ENCODE measurements around the gene PRPF40A.

PRPF40A gene

GRCh38 chr2:152651834-152652233, 65.4 kb downstream of the PRPF40A start:
- DNase-seq (ENCODE audit: low spot score) = no peak

- no peak for DNase-seq (ENCODE audit: low spot score)
Measured at GRCh38 chr2:152650768-152651371, 66.4 kb downstream of the PRPF40A start.

- DNase-seq (ENCODE audit: low spot score) = no peak
Measured at GRCh38 chr2:152649997-152650396, 67.3 kb downstream of the PRPF40A start.

GRCh38 chr2:152648336-152648735, 68.9 kb downstream of the PRPF40A start:
- no peak for DNase-seq (ENCODE audit: low spot score)

GRCh38 chr2:152647552-152647951, 69.7 kb downstream of the PRPF40A start:
- no peak for DNase-seq (ENCODE audit: low spot score)

GRCh38 chr2:152646775-152647174, 70.5 kb downstream of the PRPF40A start:
- DNase-seq (ENCODE audit: low spot score) = peak; percentile 33

- no peak for DNase-seq (ENCODE audit: low spot score)
Measured at GRCh38 chr2:152646264-152646663, 71.0 kb downstream of the PRPF40A start.

- DNase-seq (ENCODE audit: low spot score) = no peak
Measured at GRCh38 chr2:152644189-152644873, 72.9 kb downstream of the PRPF40A start.

GRCh38 chr2:152638590-152638989, 78.7 kb downstream of the PRPF40A start:
- no peak for DNase-seq (ENCODE audit: low spot score)

GRCh38 chr2:152638056-152638455, 79.2 kb downstream of the PRPF40A start:
- no peak for DNase-seq (ENCODE audit: low spot score)

- no peak for DNase-seq (ENCODE audit: low spot score)
Measured at GRCh38 chr2:152637251-152637650, 80.0 kb downstream of the PRPF40A start.

- DNase-seq (ENCODE audit: low spot score) = peak; percentile 81
Measured at GRCh38 chr2:152635635-152636298, 81.5 kb downstream of the PRPF40A start.

GRCh38 chr2:152632736-152633135, 84.5 kb downstream of the PRPF40A start:
- no peak for DNase-seq (ENCODE audit: low spot score)

GRCh38 chr2:152630466-152630865, 86.8 kb downstream of the PRPF40A start:
- DNase-seq (ENCODE audit: low spot score) = no peak

- DNase-seq (ENCODE audit: low spot score) = no peak
Measured at GRCh38 chr2:152629202-152629601, 88.1 kb downstream of the PRPF40A start.

- no peak for DNase-seq (ENCODE audit: low spot score)
Measured at GRCh38 chr2:152627351-152627957, 89.8 kb downstream of the PRPF40A start.

GRCh38 chr2:152626911-152627339, 90.3 kb downstream of the PRPF40A start:
- DNase-seq (ENCODE audit: low spot score) = no peak

- no peak for DNase-seq (ENCODE audit: low spot score)
Measured at GRCh38 chr2:152624805-152625204, 92.5 kb downstream of the PRPF40A start.

GRCh38 chr2:152623775-152624174, 93.5 kb downstream of the PRPF40A start:
- DNase-seq (ENCODE audit: low spot score) = no peak

- DNase-seq (ENCODE audit: low spot score) = no peak
Measured at GRCh38 chr2:152623076-152623740, 94.1 kb downstream of the PRPF40A start.

GRCh38 chr2:152622219-152622618, 95.0 kb downstream of the PRPF40A start:
- DNase-seq (ENCODE audit: low spot score) = no peak

- DNase-seq (ENCODE audit: low spot score) = no peak
Measured at GRCh38 chr2:152620985-152621384, 96.3 kb downstream of the PRPF40A start.
